ENCODE data around the gene ALKBH6.

- TF ChIP-seq ZNF626 (tag by site-specific recombination; IDR thresholded peaks at IDR 0.05) (no peak), ZNF133 (tag by site-specific recombination; IDR thresholded peaks at IDR 0.05) (no peak), TRIM28 (IDR thresholded peaks at IDR 0.05; ENCODE audit: borderline replicate concordance, low read length) (no peak), SP2 (tag by site-specific recombination; IDR thresholded peaks at IDR 0.05) (no peak), ZBTB49 (tag by site-specific recombination; IDR thresholded peaks at IDR 0.05; ENCODE audit: low read depth) (no peak), ZNF121 (tag by site-specific recombination; IDR thresholded peaks at IDR 0.05) (no peak), ZNF274 (IDR thresholded peaks at IDR 0.05; ENCODE audit: low read length) (no peak), ZNF274 (tag by site-specific recombination; IDR thresholded peaks at IDR 0.05; ENCODE audit: borderline replicate concordance) (no peak), ZNF112 (tag by site-specific recombination; IDR thresholded peaks at IDR 0.05) (no peak), ZNF10 (tag by site-specific recombination; IDR thresholded peaks at IDR 0.05) (no peak)
- TF ChIP-seq, protein P1, sequence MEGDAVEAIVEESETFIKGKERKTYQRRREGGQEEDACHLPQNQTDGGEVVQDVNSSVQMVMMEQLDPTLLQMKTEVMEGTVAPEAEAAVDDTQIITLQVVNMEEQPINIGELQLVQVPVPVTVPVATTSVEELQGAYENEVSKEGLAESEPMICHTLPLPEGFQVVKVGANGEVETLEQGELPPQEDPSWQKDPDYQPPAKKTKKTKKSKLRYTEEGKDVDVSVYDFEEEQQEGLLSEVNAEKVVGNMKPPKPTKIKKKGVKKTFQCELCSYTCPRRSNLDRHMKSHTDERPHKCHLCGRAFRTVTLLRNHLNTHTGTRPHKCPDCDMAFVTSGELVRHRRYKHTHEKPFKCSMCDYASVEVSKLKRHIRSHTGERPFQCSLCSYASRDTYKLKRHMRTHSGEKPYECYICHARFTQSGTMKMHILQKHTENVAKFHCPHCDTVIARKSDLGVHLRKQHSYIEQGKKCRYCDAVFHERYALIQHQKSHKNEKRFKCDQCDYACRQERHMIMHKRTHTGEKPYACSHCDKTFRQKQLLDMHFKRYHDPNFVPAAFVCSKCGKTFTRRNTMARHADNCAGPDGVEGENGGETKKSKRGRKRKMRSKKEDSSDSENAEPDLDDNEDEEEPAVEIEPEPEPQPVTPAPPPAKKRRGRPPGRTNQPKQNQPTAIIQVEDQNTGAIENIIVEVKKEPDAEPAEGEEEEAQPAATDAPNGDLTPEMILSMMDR (tag by site-specific recombination; IDR thresholded peaks at IDR 0.05) = 0 out of 2 replicates have a peak, but pooled peaks have one; percentile 18
- TF ChIP-seq, protein P2, sequence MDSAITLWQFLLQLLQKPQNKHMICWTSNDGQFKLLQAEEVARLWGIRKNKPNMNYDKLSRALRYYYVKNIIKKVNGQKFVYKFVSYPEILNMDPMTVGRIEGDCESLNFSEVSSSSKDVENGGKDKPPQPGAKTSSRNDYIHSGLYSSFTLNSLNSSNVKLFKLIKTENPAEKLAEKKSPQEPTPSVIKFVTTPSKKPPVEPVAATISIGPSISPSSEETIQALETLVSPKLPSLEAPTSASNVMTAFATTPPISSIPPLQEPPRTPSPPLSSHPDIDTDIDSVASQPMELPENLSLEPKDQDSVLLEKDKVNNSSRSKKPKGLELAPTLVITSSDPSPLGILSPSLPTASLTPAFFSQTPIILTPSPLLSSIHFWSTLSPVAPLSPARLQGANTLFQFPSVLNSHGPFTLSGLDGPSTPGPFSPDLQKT (IDR thresholded peaks at IDR 0.05; ENCODE audit: borderline replicate concordance, low read depth, low read length) = no peak
Measured at GRCh38 chr19:35993923-35994598, 20.0 kb downstream of the ALKBH6 start.

All from HEK293 (cell line).